Osteoblast (primary cell): ENCODE data around the gene TMPRSS3. TPM values are rescaled to one million over a fixed set of nuclear protein-coding genes. Genes with fewer than 3 reads are reported as not detected.

Source experiments
- DNase-seq: peaks from one replicate; pipeline ENCODE4 v3.0.0; 2011; ENCODE audit warnings: low spot score, mixed read lengths; ENCODE audit not compliant: insufficient read length; ENCODE audit errors: missing footprints
- H2AFZ ChIP-seq: 2 replicates; pipeline ENCODE4 v1.6.0; 2011; ENCODE audit warnings: mild to moderate bottlenecking, low read length
- H3K27ac ChIP-seq: 2 replicates; pipeline ENCODE4 v1.5.1; 2011; ENCODE audit warnings: mild to moderate bottlenecking, low read depth, low read length, moderate library complexity
- H3K27me3 ChIP-seq: 2 replicates; pipeline ENCODE4 v1.6.0; 2012; ENCODE audit warnings: mild to moderate bottlenecking, control low read depth, inconsistent platforms, low read length, moderate library complexity; ENCODE audit not compliant: insufficient read depth
- H3K36me3 ChIP-seq: 2 replicates; pipeline ENCODE4 v1.5.1; 2011; ENCODE audit warnings: mild to moderate bottlenecking, low read length, control low read depth, moderate library complexity; ENCODE audit not compliant: insufficient read depth
- H3K4me1 ChIP-seq: 2 replicates; pipeline ENCODE4 v1.5.1; 2011; ENCODE audit warnings: mild to moderate bottlenecking, low read length, control low read depth, moderate library complexity; ENCODE audit not compliant: insufficient read depth
- H3K4me2 ChIP-seq: 2 replicates; pipeline ENCODE4 v1.6.0; 2011; ENCODE audit warnings: mild to moderate bottlenecking, low read length; ENCODE audit not compliant: insufficient read depth
- H3K4me3 ChIP-seq: fragments of 200-600 bp; sonication (generic); 3 replicates; pipeline ENCODE4 v1.5.1; 2012; ENCODE audit warnings: mild to moderate bottlenecking, low read length, inconsistent platforms; ENCODE audit not compliant: insufficient read depth
- H3K79me2 ChIP-seq: 2 replicates; pipeline ENCODE4 v1.6.0; 2012; ENCODE audit warnings: mild to moderate bottlenecking, low read length, control low read depth, inconsistent platforms; ENCODE audit not compliant: insufficient read depth
- H3K9me3 ChIP-seq: 2 replicates; pipeline ENCODE4 v1.5.1; 2011; ENCODE audit warnings: low read depth, low read length, control low read depth
- H4K20me1 ChIP-seq: 2 replicates; pipeline ENCODE4 v1.6.0; 2012; ENCODE audit warnings: mild to moderate bottlenecking, low read length, control low read depth; ENCODE audit not compliant: insufficient read depth
- CTCF ChIP-seq: IDR thresholded peaks from 2 replicates; pipeline ENCODE4 v1.5.1; 2011; ENCODE audit warnings: mild to moderate bottlenecking, low read depth, low read length, moderate library complexity; ENCODE audit errors: extremely low read depth
- total RNA-seq: library from RNA; depleted of rRNA; stranded (reverse); fragments of >200 nt; gene quantifications from 2 replicates; pipeline ENCODE4 v1.2.3, GENCODE V29; 2012

Gene TMPRSS3
- total RNA-seq, 1 donor = not detected

GRCh38 chr21:42396799-42397745 is 1.2 kb upstream of the TMPRSS3 start:
- H4K20me1 ChIP-seq = no peaks in the 10 kb centered on the region
- H3K4me2 ChIP-seq = no peak overlapping the region
- no peak for TF ChIP-seq CTCF
- no peaks in the 10 kb centered on the region for H3K36me3 ChIP-seq
- H2AFZ ChIP-seq = no peak overlapping the region
- H3K4me1 ChIP-seq = no peaks in the 10 kb centered on the region
- H3K4me3 ChIP-seq = no peak overlapping the region
- no peaks in the 10 kb centered on the region for H3K79me2 ChIP-seq
- no peak for DNase-seq
- peaks cover 4% of the 10 kb centered on the region for H3K27me3 ChIP-seq
- no peak overlapping the region for H3K27ac ChIP-seq
- H3K9me3 ChIP-seq = no peaks in the 10 kb centered on the region

GRCh38 chr21:42395302-42395701 is 550 bp downstream of the TMPRSS3 start:
- H3K36me3 ChIP-seq = no peaks in the 10 kb centered on the region
- H4K20me1 ChIP-seq = no peaks in the 10 kb centered on the region
- no peak overlapping the region for H3K4me3 ChIP-seq
- no peak overlapping the region for H2AFZ ChIP-seq
- no peak overlapping the region for H3K27ac ChIP-seq
- no peaks in the 10 kb centered on the region for H3K79me2 ChIP-seq
- H3K9me3 ChIP-seq = no peaks in the 10 kb centered on the region
- DNase-seq = no peak
- no peak for TF ChIP-seq CTCF
- H3K4me2 ChIP-seq = no peak overlapping the region
- no peaks in the 10 kb centered on the region for H3K4me1 ChIP-seq
- peaks cover 7% of the 10 kb centered on the region for H3K27me3 ChIP-seq

- Histone ChIP-seq H3K27me3 (peaks cover 8% of the 10 kb centered on the region), H3K4me1 (no peaks in the 10 kb centered on the region), H3K36me3 (no peaks in the 10 kb centered on the region), H2AFZ (no peak overlapping the region), H3K4me3 (no peak overlapping the region), H3K9me3 (no peaks in the 10 kb centered on the region), H3K79me2 (no peaks in the 10 kb centered on the region), H3K4me2 (no peak overlapping the region), H3K27ac (no peak overlapping the region), H4K20me1 (no peaks in the 10 kb centered on the region)
- DNase-seq = no peak
- TF ChIP-seq CTCF = no peak
Measured at GRCh38 chr21:42393443-42393950, 2.4 kb downstream of the TMPRSS3 start.

GRCh38 chr21:42392731-42393442 is 3.0 kb downstream of the TMPRSS3 start:
- TF ChIP-seq CTCF = no peak
- H3K4me2 ChIP-seq = no peak overlapping the region
- peaks cover 10% of the 10 kb centered on the region for H3K27me3 ChIP-seq

More at GRCh38 chr21:42392731-42393442, 3.0 kb downstream of the TMPRSS3 start:
- Histone ChIP-seq H4K20me1 (no peaks in the 10 kb centered on the region), H3K4me1 (no peaks in the 10 kb centered on the region), H3K36me3 (no peaks in the 10 kb centered on the region), H3K4me3 (no peak overlapping the region), H3K9me3 (no peaks in the 10 kb centered on the region), H3K79me2 (no peaks in the 10 kb centered on the region), H2AFZ (no peak overlapping the region), H3K27ac (no peak overlapping the region)
- DNase-seq = no peak
